GM23338 (cell line): ENCODE results near the gene PLIN4.

ENCODE experiments used
- POLR2AphosphoS5 ChIP-seq: IDR thresholded peaks from 2 replicates; pipeline ENCODE4 v1.6.1; 2016; ENCODE audit warnings: antibody characterized with exemption, low read depth
- REST ChIP-seq: IDR thresholded peaks from one replicate; pipeline ENCODE4 v1.6.1; 2018; ENCODE audit warnings: antibody characterized with exemption; ENCODE audit not compliant: unreplicated experiment
- TF ChIP-seq, protein P1 (sequence below), 2 experiments: fragments of 200-600 bp in 1 of 2; sonication (generic) in 1 of 2; conservative IDR thresholded peaks; 2 replicates each; pipeline versions ENCODE4 v1.5.1 to v1.6.1; 2016 to 2017; ENCODE audit warnings: antibody characterized with exemption in 2 of 2, low read depth in 2 of 2, mild to moderate bottlenecking in 2 of 2, moderate library complexity in 1 of 2

GRCh38 chr19:4515732-4516131, 2.6 kb downstream of the PLIN4 start:
- TF ChIP-seq REST, result no peak
- TF ChIP-seq, protein P1, sequence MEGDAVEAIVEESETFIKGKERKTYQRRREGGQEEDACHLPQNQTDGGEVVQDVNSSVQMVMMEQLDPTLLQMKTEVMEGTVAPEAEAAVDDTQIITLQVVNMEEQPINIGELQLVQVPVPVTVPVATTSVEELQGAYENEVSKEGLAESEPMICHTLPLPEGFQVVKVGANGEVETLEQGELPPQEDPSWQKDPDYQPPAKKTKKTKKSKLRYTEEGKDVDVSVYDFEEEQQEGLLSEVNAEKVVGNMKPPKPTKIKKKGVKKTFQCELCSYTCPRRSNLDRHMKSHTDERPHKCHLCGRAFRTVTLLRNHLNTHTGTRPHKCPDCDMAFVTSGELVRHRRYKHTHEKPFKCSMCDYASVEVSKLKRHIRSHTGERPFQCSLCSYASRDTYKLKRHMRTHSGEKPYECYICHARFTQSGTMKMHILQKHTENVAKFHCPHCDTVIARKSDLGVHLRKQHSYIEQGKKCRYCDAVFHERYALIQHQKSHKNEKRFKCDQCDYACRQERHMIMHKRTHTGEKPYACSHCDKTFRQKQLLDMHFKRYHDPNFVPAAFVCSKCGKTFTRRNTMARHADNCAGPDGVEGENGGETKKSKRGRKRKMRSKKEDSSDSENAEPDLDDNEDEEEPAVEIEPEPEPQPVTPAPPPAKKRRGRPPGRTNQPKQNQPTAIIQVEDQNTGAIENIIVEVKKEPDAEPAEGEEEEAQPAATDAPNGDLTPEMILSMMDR (conservative IDR thresholded peaks at IDR 0.05; ENCODE audit: low read depth in 2 of 2), result no peak
- TF ChIP-seq POLR2AphosphoS5, result no peak
